Mucosa of descending colon (tissue), 3 donors: ENCODE results near the gene ZNF579. TPM values are rescaled to one million over a fixed set of nuclear protein-coding genes. Genes with fewer than 3 reads are reported as not detected.

Experiments used
- ATAC-seq: fragments of 200-7000 bp; cut with Tn5 transposase; one replicate; pipeline ENCODE4 v1.9.1; 2020; ENCODE audit warnings: mild to moderate bottlenecking, moderate library complexity
- DNase-seq, 3 donors: peaks; one replicate each; pipeline ENCODE4 v3.0.0-alpha.2; 2020
- H3K36me3 ChIP-seq: fragments of 200-600 bp; one replicate; pipeline ENCODE4 v1.8.0; 2021; ENCODE audit warnings: low read depth, mild to moderate bottlenecking
- H3K4me1 ChIP-seq: fragments of 200-600 bp; one replicate; pipeline ENCODE4 v1.8.0; 2021; ENCODE audit warnings: low read depth, mild to moderate bottlenecking
- H3K4me3 ChIP-seq: fragments of 200-600 bp; one replicate; pipeline ENCODE4 v1.8.0; 2021; ENCODE audit warnings: mild to moderate bottlenecking
- H3K9me3 ChIP-seq: fragments of 200-600 bp; one replicate; pipeline ENCODE4 v1.8.0; 2021; ENCODE audit warnings: mild to moderate bottlenecking
- intact Hi-C, 2 donors: fragments of 100-400 bp; cut with DNase I in 1 of 2; cut with micrococcal nuclease in 1 of 2; formaldehyde crosslinking; loops; one replicate each; pipeline versions ENCODE4 v1.11.0 to v1.11.1; 2022; cut with DNase I, micrococcal nuclease
- total RNA-seq, 3 donors: library from RNA; stranded (reverse); fragmentation: NEBNext Ultra II Directional in 2 of 3; extraction: Animal tissue kit (Norgen Biotek cat#: 25700) in 2 of 3; gene quantifications; one replicate each; pipeline versions ENCODE4 v1.2.1 to v1.2.4, GENCODE V29; 2021 to 2023
- TF ChIP-seq, protein P1 (sequence below): fragments of 200-600 bp; IDR thresholded peaks from one replicate; pipeline ENCODE4 v1.8.0; 2022; ENCODE audit warnings: antibody characterized with exemption, mild to moderate bottlenecking
- donor health status: DM: no; HTN: no; CAD: no; lungs with moderate emphysema.
- donor health status: DM: no; HTN: no; CAD: no.
- donor health status: DM: no; HTN: yes; CAD: no.

The ZNF579 gene
- total RNA-seq, 3 donors from 2014 or later = 6.2 to 13.6 (median 7.2) TPM

DNA sequence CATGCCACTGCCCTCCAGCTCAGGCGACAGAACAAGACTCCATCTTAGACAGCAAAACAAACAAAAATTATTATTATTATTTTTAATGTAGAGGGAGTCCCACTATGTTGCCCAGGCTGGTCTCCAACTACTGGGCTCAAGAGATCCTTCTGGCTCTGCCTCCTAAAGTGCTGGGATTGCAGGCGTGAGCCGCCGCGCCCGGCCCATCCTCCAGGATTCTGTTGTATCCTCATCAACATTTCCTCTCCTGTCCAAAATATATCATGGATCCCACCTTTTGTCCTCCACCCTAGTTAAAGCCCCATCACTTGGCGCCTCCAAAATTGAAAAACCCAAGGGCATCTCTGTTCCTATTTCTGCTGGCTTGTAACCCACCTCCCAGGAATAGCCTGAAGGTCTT lies 42.5 kb upstream of the ZNF579 start:
- no peak for DNase-seq
- TF ChIP-seq, protein P1, sequence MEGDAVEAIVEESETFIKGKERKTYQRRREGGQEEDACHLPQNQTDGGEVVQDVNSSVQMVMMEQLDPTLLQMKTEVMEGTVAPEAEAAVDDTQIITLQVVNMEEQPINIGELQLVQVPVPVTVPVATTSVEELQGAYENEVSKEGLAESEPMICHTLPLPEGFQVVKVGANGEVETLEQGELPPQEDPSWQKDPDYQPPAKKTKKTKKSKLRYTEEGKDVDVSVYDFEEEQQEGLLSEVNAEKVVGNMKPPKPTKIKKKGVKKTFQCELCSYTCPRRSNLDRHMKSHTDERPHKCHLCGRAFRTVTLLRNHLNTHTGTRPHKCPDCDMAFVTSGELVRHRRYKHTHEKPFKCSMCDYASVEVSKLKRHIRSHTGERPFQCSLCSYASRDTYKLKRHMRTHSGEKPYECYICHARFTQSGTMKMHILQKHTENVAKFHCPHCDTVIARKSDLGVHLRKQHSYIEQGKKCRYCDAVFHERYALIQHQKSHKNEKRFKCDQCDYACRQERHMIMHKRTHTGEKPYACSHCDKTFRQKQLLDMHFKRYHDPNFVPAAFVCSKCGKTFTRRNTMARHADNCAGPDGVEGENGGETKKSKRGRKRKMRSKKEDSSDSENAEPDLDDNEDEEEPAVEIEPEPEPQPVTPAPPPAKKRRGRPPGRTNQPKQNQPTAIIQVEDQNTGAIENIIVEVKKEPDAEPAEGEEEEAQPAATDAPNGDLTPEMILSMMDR = no peak
- Histone ChIP-seq H3K4me3 (no peak overlapping the region), H3K36me3 (no peaks in the 10 kb centered on the region), H3K4me1 (peaks cover 4% of the 10 kb centered on the region), H3K9me3 (no peaks in the 10 kb centered on the region)
- intact Hi-C loops = no loop called here
- ATAC-seq = no peak

DNA sequence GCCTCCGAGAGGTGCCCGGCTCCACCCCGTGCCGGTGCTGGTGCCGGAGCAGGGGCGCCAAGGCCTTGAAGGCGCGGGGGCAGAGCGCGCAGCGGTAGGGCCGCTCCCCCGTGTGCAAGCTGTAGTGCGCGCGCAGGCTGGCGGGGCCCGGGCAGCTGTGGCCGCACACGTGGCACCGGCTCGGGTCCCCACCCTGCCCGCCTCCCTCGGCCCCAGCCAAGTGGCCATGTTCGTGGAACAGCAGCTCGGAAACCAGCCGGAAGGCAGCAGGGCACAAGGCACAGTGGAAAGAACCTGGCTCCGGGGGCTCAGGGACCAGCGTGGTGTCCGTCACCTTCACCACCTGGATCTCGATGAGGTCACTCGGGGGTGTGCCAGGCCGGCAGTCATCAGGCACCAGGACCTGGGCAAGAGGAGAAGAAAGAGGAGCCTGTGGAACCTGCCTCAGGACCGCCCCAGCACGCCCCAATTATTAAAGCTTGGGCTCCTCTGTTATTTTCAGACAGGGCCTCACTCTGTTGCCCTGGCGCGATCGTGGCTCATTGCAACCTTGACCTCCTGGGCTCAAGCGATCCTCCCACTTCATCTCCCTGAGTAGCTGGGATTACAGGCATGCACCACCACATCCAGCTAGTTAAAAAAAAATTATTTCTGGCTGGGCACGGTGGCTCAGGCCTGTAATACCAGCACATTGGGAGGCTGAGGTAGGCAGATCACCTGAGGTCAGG lies 41.8 kb upstream of the ZNF579 start:
- ATAC-seq (no peak), DNase-seq (no peak)
- Histone ChIP-seq H3K4me3 (no peak overlapping the region), H3K4me1 (peaks cover 4% of the 10 kb centered on the region), H3K9me3 (no peaks in the 10 kb centered on the region), H3K36me3 (no peaks in the 10 kb centered on the region)
- intact Hi-C loops = no loop called here
- TF ChIP-seq, protein P1 = no peak

DNA sequence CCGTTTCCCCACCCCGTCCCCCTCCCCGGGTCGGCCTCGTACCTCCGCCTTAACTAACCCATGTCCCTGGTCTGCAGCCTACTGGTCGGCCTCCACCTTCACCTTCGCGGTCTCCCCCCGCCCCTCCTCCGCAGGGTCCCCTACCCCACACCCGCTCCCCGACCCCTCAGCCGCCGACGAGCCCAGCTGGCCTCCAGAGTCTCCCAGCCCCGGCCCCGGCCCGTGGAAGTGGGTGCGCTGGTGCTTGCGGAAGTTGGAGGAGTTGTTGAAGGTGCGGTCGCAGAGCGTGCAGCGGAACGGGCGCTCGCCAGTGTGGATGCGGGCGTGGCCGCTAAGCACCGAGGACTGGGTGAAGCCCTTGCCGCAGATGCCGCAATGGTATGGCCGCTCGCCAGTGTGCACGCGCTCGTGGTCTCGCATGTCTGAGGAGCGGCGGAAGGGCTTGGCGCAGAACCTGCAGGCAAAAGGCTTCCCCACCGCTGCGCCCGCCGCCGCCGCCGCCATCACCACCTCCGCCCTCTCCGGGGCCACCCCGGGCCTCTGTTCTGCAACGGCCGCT lies 41.1 kb upstream of the ZNF579 start:
- intact Hi-C loops = no loop called here
- no peak overlapping the region for H3K4me3 ChIP-seq
- ATAC-seq (no peak), DNase-seq (peak in 1 of 3 donors; percentile 62)
- TF ChIP-seq, protein P1 = no peak
- no peaks in the 10 kb centered on the region for H3K9me3 ChIP-seq
- H3K4me1 ChIP-seq = peaks cover 4% of the 10 kb centered on the region
- H3K36me3 ChIP-seq = no peaks in the 10 kb centered on the region

DNA sequence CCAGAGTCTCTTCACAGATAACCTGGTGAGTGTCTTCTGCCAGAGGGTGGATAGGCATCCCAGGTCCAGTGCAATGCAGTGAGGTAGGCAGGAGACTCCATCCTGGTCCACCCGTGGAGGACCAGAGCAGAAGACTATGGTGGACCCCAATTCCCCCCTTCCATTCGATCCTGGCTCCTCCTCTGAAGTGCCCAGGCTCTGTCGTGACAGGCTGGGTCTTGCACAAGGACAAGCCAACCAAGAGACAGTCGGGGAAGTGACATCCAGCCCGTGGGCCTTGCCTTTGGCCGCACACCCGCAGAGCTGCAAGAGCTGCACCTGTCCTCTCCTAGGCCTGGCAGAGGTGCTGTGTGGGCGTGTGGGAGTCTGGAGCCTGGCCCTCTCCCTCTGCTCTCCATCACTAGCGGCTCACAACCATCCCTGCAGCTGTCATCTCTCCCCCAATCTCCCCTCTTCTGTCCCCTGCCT lies 40.6 kb upstream of the ZNF579 start:
- H3K36me3 ChIP-seq = no peaks in the 10 kb centered on the region
- no peak overlapping the region for H3K4me3 ChIP-seq
- intact Hi-C loops = no loop called here
- no peak for ATAC-seq
- TF ChIP-seq, protein P1 = no peak
- no peaks in the 10 kb centered on the region for H3K9me3 ChIP-seq
- H3K4me1 ChIP-seq = peaks cover 4% of the 10 kb centered on the region
- DNase-seq = no peak

DNA sequence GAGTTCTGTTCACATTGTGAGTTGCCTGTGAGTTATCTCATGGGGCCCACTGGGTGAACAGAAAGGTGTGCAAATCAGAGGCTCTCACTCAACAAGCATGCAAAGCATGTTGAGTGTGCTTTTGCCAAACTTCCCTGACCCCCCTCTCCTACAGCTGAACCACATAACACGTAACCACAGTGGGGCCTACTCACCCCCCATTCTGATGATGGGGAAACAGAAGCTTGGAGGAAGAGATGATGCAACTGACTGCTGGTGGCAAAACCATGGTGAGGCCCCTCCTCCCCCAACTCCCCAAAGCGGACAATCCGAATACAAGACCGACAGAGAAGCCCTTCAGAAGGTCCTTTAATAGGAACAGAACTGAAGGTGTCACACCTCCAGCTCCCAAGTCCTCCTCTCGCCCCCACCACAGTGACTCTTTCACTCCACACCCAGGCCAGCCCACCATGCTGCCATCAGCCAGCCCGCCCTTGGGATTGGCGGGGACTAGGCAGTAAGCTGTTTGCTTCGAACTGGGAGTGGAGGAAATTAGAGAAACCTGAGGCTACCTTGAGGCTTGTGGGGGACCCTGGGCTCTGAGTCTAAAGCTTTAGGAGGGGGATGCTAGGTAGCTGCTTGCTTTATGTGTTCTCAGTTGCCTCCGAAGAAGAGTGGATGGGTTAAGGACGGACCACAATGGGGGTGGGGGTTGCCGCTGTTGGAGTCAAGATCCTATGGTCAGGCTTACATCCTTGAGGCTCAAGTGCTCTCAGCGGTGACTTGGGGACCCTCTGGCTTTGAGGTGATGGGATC lies 40.0 kb upstream of the ZNF579 start:
- intact Hi-C loops = no loop called here
- TF ChIP-seq, protein P1 = no peak
- Histone ChIP-seq H3K36me3 (peaks cover 3% of the 10 kb centered on the region), H3K4me3 (no peak overlapping the region), H3K9me3 (no peaks in the 10 kb centered on the region), H3K4me1 (peaks cover 4% of the 10 kb centered on the region)
- ATAC-seq = no peak
- no peak for DNase-seq
